HepG2 (cell line): Measurements from ENCODE around the gene CCDC17. TPM values are rescaled to one million over a fixed set of nuclear protein-coding genes. Genes with fewer than 3 reads are reported as not detected.

ENCODE experiments used
- AHR ChIP-seq: IDR thresholded peaks from 2 replicates; pipeline ENCODE4 v1.6.1; 2018; ENCODE audit warnings: missing genetic modification reagents, missing compliant biosample characterization
- ELF1 ChIP-seq: sonication (generic); formaldehyde crosslinking; IDR thresholded peaks from 2 replicates; pipeline ENCODE4 v1.4.0; 2020; ENCODE audit warnings: missing genetic modification reagents
- FOXK2 ChIP-seq: fragments of 450-650 bp; IDR thresholded peaks from 2 replicates; pipeline ENCODE4 v1.6.1; 2016
- HDAC1 ChIP-seq: sonication (generic); formaldehyde crosslinking; IDR thresholded peaks from 2 replicates; pipeline ENCODE4 v1.5.1; 2020; ENCODE audit warnings: mild to moderate bottlenecking, missing genetic modification reagents
- HNRNPK ChIP-seq: fragments of 200-400 bp; formaldehyde crosslinking; IDR thresholded peaks from 2 replicates; pipeline ENCODE4 v1.6.1; 2018; ENCODE audit warnings: low read length, low read depth, moderate library complexity, mild to moderate bottlenecking; ENCODE audit not compliant: poor library complexity, severe bottlenecking
- KLF12 ChIP-seq: sonication (generic); formaldehyde crosslinking; IDR thresholded peaks from 2 replicates; pipeline ENCODE4 v1.4.0; 2020; ENCODE audit warnings: missing genetic modification reagents, borderline replicate concordance
- PATZ1 ChIP-seq: sonication (generic); formaldehyde crosslinking; IDR thresholded peaks from 2 replicates; pipeline ENCODE4 v1.4.0; 2020; ENCODE audit warnings: missing genetic modification reagents
- PLRG1 ChIP-seq: fragments of 450-650 bp; conservative IDR thresholded peaks from 2 replicates; pipeline ENCODE4 v1.6.1; 2016
- SMC3 ChIP-seq: IDR thresholded peaks from 2 replicates; pipeline ENCODE4 v1.6.1; 2011; ENCODE audit warnings: low read length, improper control_type of control experiment
- SP1 ChIP-seq, 2 experiments: fragments of 450-650 bp in 1 of 2; sonication (generic) in 1 of 2; formaldehyde crosslinking in 1 of 2; IDR thresholded peaks; 2 replicates each; pipeline versions ENCODE4 v1.4.0 to v1.6.1; 2016 to 2020; ENCODE audit warnings: missing genetic modification reagents in 1 of 2
- ZBTB3 ChIP-seq: sonication (generic); formaldehyde crosslinking; IDR thresholded peaks from 2 replicates; pipeline ENCODE4 v1.4.0; 2020; ENCODE audit warnings: low read depth, mild to moderate bottlenecking, moderate library complexity, missing genetic modification reagents, borderline replicate concordance
- ZC3H13 ChIP-seq: sonication (generic); formaldehyde crosslinking; IDR thresholded peaks from 2 replicates; pipeline ENCODE4 v1.8.1; 2023; ENCODE audit warnings: mild to moderate bottlenecking, missing genetic modification reagents, moderate library complexity
- ZNF292 ChIP-seq: sonication (generic); formaldehyde crosslinking; IDR thresholded peaks from 2 replicates; pipeline ENCODE4 v1.8.1; 2022; ENCODE audit warnings: mild to moderate bottlenecking, low read depth, missing genetic modification reagents, borderline replicate concordance
- ZNF331 ChIP-seq: sonication (generic); formaldehyde crosslinking; IDR thresholded peaks from 2 replicates; pipeline ENCODE4 v1.4.0; 2020; ENCODE audit warnings: missing genetic modification reagents
- ZNF460 ChIP-seq: sonication (generic); formaldehyde crosslinking; IDR thresholded peaks from 2 replicates; pipeline ENCODE4 v1.5.1; 2020; ENCODE audit warnings: missing genetic modification reagents, mild to moderate bottlenecking, borderline replicate concordance
- ZNF572 ChIP-seq: sonication (generic); formaldehyde crosslinking; IDR thresholded peaks from 2 replicates; pipeline ENCODE4 v1.5.1; 2020; ENCODE audit warnings: mild to moderate bottlenecking, missing genetic modification reagents
- ZNF879 ChIP-seq: sonication (generic); formaldehyde crosslinking; IDR thresholded peaks from 2 replicates; pipeline ENCODE4 v1.8.1; 2023; ENCODE audit warnings: missing genetic modification reagents
- ZSCAN25 ChIP-seq: sonication (generic); formaldehyde crosslinking; IDR thresholded peaks from 2 replicates; pipeline ENCODE4 v1.8.0; 2022; ENCODE audit warnings: mild to moderate bottlenecking, missing genetic modification reagents
- polyA plus RNA-seq, 8 experiments: library from polyadenylated mRNA; depleted of rRNA in 3 of 8; stranded (reverse) in 7 of 8; unstranded in 1 of 8; fragments of >200 nt; fragmentation: Illumina TruSeq in 4 of 8; extraction: Trizol in 4 of 8; gene quantifications; 2 replicates each; pipeline versions ENCODE4 v1.2.1 to v1.2.3, GENCODE V29; 2011 to 2016; ENCODE audit warnings: low read depth in 4 of 8, missing spikeins in 1 of 8, mixed read lengths in 1 of 8; ENCODE audit not compliant: insufficient read depth in 1 of 8
- total RNA-seq, 5 experiments: library from RNA; depleted of rRNA; stranded (reverse); fragments of >200 nt; fragmentation: Illumina TruSeq; extraction: Trizol; gene quantifications; 2 replicates each; pipeline ENCODE4 v1.2.3, GENCODE V29; 2016; ENCODE audit warnings: low read depth in 1 of 5
- TF ChIP-seq, protein P1 (sequence below): sonication (generic); formaldehyde crosslinking; IDR thresholded peaks from 2 replicates; pipeline ENCODE4 v1.4.0; 2020; ENCODE audit warnings: missing genetic modification reagents
- TF ChIP-seq, protein P2 (sequence below): conservative IDR thresholded peaks from 2 replicates; pipeline ENCODE4 v1.6.1; 2018; ENCODE audit warnings: missing genetic modification reagents
- TF ChIP-seq, protein P3 (sequence below), 2 experiments: sonication (generic) in 1 of 2; formaldehyde crosslinking in 1 of 2; IDR thresholded peaks; 2 replicates each; pipeline versions ENCODE4 v1.4.0 to v1.6.1; 2018 to 2020; ENCODE audit warnings: missing genetic modification reagents in 2 of 2, borderline replicate concordance in 1 of 2, low read depth in 1 of 2, mild to moderate bottlenecking in 1 of 2, missing biosample characterization in 1 of 2
- TF ChIP-seq, protein P4 (sequence below): sonication (generic); formaldehyde crosslinking; IDR thresholded peaks from 2 replicates; pipeline ENCODE4 v1.5.0; 2020; ENCODE audit warnings: mild to moderate bottlenecking, missing genetic modification reagents

The CCDC17 gene
- total and polyA plus RNA-seq, 2 of the 13 experiments (the other 11 are each of a cell fraction or from before 2014, with no cell fraction given): 1.5 to 3.3 TPM

DNA sequence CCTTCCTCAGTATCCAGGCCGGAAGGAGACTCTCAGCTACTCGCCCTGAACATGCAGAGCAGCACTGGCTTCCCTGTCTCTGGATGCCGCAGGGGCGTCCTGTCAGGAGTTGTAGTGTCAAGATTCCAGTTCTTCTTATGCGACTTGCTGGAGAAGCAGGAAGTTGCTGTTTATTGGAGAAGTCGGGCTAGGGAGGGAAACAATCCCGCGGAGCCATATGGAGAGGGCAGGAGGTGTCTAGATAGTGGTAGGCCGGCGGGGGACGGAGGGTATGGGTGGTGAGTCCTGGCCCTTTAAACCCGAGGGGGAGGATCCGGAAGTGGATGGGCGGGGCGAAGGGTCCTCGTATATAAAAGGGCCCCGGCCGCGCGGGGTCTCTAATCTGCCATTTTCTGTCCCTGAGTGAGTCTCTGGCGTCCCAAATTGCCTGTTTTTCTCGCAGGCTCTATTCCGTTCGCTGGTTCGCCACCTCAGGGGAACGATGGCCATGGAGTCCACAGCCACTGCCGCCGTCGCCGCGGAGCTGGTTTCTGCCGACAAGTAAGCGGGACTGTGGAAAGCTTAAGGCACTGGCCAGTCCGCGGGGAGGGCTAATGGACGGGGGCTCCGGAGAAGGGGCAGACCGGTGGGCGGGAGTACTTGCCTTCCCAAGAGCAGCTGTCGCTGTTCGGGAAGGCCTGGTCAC lies 40.0 kb downstream of the CCDC17 start, which contains the start of gene NASP (continued):
- TF ChIP-seq ZBTB3 (CRISPR knock-in tag) (peak; percentile 42; the same call in 1 of the 2 replicates), ZNF292 (CRISPR knock-in tag) (no peak), ZSCAN25 (CRISPR knock-in tag) (peak; percentile 69; the same call in 1 of the 2 replicates), ZNF572 (CRISPR knock-in tag) (peak; percentile 18; the same call in 1 of the 2 replicates), KLF12 (CRISPR knock-in tag) (peak; percentile 32; the same call in 1 of the 2 replicates), ELF1 (CRISPR knock-in tag) (peak; percentile 54), ZNF879 (peak; percentile 68; the same call in 1 of the 2 replicates), FOXK2 (no peak), PATZ1 (CRISPR knock-in tag) (peak; percentile 81; the same call in 1 of the 2 replicates), ZNF460 (CRISPR knock-in tag) (no peak), AHR (no peak), HNRNPK (no peak), ZNF331 (CRISPR knock-in tag) (0 out of 2 replicates have a peak, but pooled peaks have one; percentile 10), PLRG1 (no peak), ZC3H13 (peak; percentile 88), HDAC1 (peak; percentile 95), SP1 (IDR thresholded peaks at IDR 0.05) (no peak), SP1 (CRISPR knock-in tag; IDR thresholded peaks at IDR 0.05) (no peak; the same call in 1 of the 2 replicates), SMC3 (no peak)
- TF ChIP-seq, protein P1, sequence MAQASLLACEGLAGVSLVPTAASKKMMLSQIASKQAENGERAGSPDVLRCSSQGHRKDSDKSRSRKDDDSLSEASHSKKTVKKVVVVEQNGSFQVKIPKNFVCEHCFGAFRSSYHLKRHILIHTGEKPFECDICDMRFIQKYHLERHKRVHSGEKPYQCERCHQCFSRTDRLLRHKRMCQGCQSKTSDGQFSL (CRISPR knock-in tag): no peak
- TF ChIP-seq, protein P2, sequence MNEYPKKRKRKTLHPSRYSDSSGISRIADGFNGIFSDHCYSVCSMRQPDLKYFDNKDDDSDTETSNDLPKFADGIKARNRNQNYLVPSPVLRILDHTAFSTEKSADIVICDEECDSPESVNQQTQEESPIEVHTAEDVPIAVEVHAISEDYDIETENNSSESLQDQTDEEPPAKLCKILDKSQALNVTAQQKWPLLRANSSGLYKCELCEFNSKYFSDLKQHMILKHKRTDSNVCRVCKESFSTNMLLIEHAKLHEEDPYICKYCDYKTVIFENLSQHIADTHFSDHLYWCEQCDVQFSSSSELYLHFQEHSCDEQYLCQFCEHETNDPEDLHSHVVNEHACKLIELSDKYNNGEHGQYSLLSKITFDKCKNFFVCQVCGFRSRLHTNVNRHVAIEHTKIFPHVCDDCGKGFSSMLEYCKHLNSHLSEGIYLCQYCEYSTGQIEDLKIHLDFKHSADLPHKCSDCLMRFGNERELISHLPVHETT (CRISPR knock-in tag): 0 out of 2 replicates have a peak, but pooled peaks have one; percentile 48
- TF ChIP-seq, protein P3, sequence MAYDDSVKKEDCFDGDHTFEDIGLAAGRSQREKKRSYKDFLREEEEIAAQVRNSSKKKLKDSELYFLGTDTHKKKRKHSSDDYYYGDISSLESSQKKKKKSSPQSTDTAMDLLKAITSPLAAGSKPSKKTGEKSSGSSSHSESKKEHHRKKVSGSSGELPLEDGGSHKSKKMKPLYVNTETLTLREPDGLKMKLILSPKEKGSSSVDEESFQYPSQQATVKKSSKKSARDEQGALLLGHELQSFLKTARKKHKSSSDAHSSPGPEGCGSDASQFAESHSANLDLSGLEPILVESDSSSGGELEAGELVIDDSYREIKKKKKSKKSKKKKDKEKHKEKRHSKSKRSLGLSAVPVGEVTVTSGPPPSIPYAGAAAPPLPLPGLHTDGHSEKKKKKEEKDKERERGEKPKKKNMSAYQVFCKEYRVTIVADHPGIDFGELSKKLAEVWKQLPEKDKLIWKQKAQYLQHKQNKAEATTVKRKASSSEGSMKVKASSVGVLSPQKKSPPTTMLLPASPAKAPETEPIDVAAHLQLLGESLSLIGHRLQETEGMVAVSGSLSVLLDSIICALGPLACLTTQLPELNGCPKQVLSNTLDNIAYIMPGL (CRISPR knock-in tag; IDR thresholded peaks at IDR 0.05; ENCODE audit: borderline replicate concordance in 1 of 2, low read depth in 1 of 2): peak; percentile 29 to 82; a peak in 3 of 4 replicates
- TF ChIP-seq, protein P4, sequence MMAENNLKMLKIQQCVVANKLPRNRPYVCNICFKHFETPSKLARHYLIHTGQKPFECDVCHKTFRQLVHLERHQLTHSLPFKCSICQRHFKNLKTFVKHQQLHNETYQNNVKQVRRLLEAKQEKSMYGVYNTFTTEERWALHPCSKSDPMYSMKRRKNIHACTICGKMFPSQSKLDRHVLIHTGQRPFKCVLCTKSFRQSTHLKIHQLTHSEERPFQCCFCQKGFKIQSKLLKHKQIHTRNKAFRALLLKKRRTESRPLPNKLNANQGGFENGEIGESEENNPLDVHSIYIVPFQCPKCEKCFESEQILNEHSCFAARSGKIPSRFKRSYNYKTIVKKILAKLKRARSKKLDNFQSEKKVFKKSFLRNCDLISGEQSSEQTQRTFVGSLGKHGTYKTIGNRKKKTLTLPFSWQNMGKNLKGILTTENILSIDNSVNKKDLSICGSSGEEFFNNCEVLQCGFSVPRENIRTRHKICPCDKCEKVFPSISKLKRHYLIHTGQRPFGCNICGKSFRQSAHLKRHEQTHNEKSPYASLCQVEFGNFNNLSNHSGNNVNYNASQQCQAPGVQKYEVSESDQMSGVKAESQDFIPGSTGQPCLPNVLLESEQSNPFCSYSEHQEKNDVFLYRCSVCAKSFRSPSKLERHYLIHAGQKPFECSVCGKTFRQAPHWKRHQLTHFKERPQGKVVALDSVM (CRISPR knock-in tag): 0 out of 2 replicates have a peak, but pooled peaks have one; percentile 6
